Measurements from ENCODE around the gene OR4B1.

The OR4B1 gene

DNA sequence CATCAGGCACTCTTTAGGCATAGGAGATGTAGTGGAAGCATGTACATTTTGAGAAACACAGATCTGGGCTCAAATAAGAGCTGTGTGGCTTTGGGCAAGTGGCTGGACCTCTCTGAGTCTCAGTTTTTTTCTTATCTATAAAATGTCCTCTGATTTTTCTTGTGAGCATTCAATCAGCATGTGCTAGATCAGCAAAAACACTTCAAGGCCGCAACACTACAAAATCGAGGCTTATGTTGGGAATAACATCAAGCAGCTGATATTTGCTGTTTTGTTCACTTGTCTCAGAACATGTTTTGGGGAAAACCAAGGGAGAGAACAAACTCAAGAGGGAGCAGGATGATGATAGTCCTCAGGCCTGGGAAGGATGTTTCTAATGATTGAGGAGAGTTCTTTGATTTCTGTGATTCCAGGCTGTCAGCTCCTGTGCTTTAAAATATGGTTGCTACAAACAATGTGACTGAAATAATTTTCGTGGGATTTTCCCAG is 46.9 kb downstream of the OR4B1 start, which contains the start of gene OR4X1:
Gene OR4X1 (plus strand): TSS at position 439 of the 489 bp plus-strand sequence. CDS start 0 bp downstream, at position 439.
- no peak for DNase-seq

Data from SHP77 treated with DMSO at 0.1 percent for 48 hours (cell line).